ENCODE data around the gene LARP4. TPM values are rescaled to one million over a fixed set of nuclear protein-coding genes. Genes with fewer than 3 reads are reported as not detected.
A peak's percentile ranks its signal among the peaks of the same experiment; 100 is the strongest.

LARP4 gene
- total RNA-seq, 1 donor from 2014 or later: 64.2 TPM

DNA sequence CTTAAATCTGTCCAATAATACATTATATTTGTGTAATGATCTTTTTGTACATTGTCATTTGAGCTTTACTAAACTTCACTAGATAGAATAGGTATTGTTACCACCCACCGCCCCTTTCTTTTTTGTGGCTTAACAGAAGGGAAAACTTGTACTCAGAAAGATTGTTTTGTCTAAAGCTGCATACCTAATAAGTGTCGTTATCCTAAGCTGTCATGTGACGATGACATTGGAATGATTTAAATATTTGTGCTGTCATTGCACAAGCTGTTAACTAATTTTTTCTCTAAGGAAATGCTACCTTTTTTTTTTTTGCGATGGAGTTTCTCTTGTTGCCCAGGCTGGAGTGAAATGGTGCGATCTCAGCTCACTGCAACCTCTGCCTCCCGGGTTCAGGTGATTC lies 107.7 kb downstream of the LARP4 start:
- Mint-ChIP-seq H3K4me3 (ENCODE audit: low read depth) (no peak overlapping the region), H3K36me3 (ENCODE audit: insufficient read depth) (no peaks in the 10 kb centered on the region), H3K27me3 (no peaks in the 10 kb centered on the region), H3K27ac (no peak overlapping the region), H3K4me1 (ENCODE audit: low read depth) (peaks cover 34% of the 10 kb centered on the region), H3K9me3 (ENCODE audit: low read depth) (no peaks in the 10 kb centered on the region)
- DNase-seq (ENCODE audit: low spot score, unreplicated experiment): no peak
- TF ChIP-seq, protein P1, sequence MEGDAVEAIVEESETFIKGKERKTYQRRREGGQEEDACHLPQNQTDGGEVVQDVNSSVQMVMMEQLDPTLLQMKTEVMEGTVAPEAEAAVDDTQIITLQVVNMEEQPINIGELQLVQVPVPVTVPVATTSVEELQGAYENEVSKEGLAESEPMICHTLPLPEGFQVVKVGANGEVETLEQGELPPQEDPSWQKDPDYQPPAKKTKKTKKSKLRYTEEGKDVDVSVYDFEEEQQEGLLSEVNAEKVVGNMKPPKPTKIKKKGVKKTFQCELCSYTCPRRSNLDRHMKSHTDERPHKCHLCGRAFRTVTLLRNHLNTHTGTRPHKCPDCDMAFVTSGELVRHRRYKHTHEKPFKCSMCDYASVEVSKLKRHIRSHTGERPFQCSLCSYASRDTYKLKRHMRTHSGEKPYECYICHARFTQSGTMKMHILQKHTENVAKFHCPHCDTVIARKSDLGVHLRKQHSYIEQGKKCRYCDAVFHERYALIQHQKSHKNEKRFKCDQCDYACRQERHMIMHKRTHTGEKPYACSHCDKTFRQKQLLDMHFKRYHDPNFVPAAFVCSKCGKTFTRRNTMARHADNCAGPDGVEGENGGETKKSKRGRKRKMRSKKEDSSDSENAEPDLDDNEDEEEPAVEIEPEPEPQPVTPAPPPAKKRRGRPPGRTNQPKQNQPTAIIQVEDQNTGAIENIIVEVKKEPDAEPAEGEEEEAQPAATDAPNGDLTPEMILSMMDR (IDR thresholded peaks at IDR 0.05; ENCODE audit: unreplicated experiment): no peak

DNA sequence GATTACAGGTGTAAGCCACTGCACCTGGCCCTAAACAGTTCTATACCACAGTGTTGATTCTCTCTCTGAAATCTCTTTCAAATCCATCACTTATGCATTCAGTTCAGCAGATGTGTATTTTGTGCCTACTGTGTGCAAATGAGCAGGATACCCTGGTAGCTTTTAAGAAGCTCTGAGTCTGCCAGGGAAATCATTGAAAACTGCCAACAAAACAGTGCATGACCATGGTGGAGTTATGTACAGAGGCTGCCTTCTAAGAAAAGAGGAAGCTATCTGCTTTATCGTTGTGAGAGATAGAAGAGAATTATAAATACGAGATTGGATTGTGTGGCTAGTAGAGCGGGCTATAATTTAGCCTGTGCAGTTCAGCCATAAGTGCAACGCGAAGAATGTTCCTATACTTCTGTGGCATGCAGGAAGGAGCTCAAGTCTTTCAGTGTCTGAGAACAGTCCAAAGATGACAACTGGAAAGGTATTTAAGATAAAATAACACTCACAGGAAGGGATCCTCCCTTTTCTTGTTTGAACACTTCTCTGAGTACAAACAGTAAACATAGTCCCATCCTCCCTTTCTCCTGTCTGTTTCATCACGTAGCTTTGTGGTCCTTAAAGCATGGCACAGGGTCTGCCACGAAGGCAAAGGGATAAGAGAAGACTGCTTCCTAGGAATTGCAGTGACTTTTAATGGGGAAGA lies 108.4 kb downstream of the LARP4 start:
- Mint-ChIP-seq H3K27me3 (no peaks in the 10 kb centered on the region), H3K4me1 (ENCODE audit: low read depth) (peaks cover 34% of the 10 kb centered on the region), H3K4me3 (ENCODE audit: low read depth) (no peak overlapping the region), H3K9me3 (ENCODE audit: low read depth) (no peaks in the 10 kb centered on the region), H3K27ac (peak overlapping the region; percentile 43), H3K36me3 (ENCODE audit: insufficient read depth) (no peaks in the 10 kb centered on the region)
- TF ChIP-seq, protein P1 (IDR thresholded peaks at IDR 0.05; ENCODE audit: unreplicated experiment): no peak
- no peak for DNase-seq (ENCODE audit: low spot score, unreplicated experiment)

DNA sequence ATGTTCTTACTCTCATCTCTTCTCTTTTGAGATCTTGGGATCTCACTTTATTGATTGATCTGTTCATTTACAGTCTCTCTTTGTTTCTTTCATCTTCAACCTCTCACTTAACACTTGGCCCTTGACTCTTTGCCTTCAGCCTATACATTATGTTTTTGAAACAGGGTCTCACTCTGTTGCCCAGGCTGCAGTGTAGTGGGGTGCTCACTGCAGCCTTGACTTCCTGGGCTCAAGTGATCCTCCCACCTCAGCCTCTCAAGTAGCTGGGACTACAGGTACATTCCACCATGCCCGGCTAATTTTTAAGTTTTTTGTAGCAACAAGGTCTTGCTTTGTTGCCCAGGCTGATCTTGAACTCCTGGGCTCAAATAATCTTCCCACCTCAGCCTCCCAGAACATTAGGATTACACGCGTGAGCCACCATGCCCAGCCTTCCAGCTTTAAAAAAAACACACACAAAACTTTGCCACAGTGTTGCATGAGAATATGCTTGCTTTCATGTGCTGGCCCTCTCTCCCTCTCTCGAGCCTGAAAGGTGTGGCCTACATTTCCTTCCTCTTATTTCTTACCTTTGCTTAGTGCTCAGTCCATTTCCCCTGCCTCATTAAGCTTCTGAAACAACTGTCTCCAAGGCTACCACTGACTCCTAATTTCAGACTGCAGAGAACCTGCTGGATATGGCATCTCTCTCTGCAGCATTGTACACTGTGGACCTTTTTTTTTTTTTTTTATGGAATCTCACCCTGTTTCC lies 114.0 kb downstream of the LARP4 start:
- Mint-ChIP-seq H3K27me3 (no peaks in the 10 kb centered on the region), H3K9me3 (ENCODE audit: low read depth) (no peaks in the 10 kb centered on the region), H3K27ac (peak overlapping the region; percentile 17), H3K4me3 (ENCODE audit: low read depth) (no peak overlapping the region), H3K36me3 (ENCODE audit: insufficient read depth) (no peaks in the 10 kb centered on the region), H3K4me1 (ENCODE audit: low read depth) (peaks cover 12% of the 10 kb centered on the region)
- no peak for DNase-seq (ENCODE audit: low spot score, unreplicated experiment)
- TF ChIP-seq, protein P1 (IDR thresholded peaks at IDR 0.05; ENCODE audit: unreplicated experiment): no peak

DNA sequence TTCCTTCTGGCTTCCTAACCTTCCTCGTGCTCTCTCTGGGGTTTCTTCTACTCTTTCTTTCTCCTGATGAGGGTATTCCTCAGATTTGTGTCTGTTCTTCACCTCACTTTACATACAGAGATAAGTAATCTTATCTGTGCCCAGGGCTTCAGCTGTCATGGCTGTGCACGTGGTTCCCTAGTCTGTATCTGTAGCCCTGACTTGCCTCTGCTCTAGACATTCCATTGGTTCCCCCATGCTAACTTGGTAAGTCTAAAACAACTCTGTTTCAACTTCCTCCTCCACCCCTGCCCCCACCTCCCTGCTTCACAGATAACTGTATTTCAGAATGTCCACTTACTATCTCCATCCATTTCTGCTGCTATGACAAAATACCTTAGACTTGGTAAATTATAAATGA lies 114.9 kb downstream of the LARP4 start:
- H3K36me3 Mint-ChIP-seq (ENCODE audit: insufficient read depth): no peaks in the 10 kb centered on the region
- no peaks in the 10 kb centered on the region for H3K9me3 Mint-ChIP-seq (ENCODE audit: low read depth)
- H3K27ac Mint-ChIP-seq: no peak overlapping the region

DNA sequence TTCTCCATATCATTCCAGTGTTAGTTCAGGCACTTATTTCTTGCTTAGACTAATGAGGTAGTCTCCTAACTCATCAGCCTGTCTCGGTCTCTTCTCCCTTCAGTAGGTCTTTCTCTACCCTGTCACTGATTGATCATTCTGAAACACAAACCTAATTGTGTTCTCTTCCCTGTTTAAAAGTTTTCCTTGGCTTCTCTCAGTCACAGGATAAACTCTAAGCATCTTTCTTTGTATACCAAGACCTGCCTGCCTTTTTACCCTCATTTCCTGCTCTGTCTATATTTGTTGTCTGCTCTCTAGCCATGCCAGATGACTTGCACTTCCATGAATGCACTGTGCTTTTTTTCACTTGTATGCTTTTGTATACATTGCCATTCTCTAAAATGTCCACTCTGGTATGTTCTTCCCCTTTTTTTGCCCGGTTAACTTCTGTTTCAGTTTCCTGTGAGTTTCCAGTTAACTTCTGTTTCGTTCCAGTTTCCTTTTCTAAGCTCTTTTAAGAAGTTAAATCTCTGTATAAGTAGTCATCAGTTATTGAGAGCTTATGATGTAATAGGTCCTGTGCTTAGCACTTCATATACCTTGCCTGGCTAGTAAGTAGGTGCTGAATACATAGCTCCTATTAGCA lies 116.8 kb downstream of the LARP4 start:
- no peak for DNase-seq (ENCODE audit: low spot score, unreplicated experiment)
- TF ChIP-seq, protein P1 (IDR thresholded peaks at IDR 0.05; ENCODE audit: unreplicated experiment): no peak
- Mint-ChIP-seq H3K36me3 (ENCODE audit: insufficient read depth) (peaks cover 4% of the 10 kb centered on the region), H3K27me3 (no peaks in the 10 kb centered on the region), H3K4me1 (ENCODE audit: low read depth) (peaks cover 9% of the 10 kb centered on the region), H3K9me3 (ENCODE audit: low read depth) (no peaks in the 10 kb centered on the region), H3K27ac (no peak overlapping the region), H3K4me3 (ENCODE audit: low read depth) (no peak overlapping the region)

More for the DNA sequence above, 114.9 kb downstream of the LARP4 start:
- TF ChIP-seq, protein P1 (IDR thresholded peaks at IDR 0.05; ENCODE audit: unreplicated experiment): no peak
- Mint-ChIP-seq H3K4me3 (ENCODE audit: low read depth) (no peak overlapping the region), H3K4me1 (ENCODE audit: low read depth) (peaks cover 9% of the 10 kb centered on the region), H3K27me3 (no peaks in the 10 kb centered on the region)
- DNase-seq (ENCODE audit: low spot score, unreplicated experiment): no peak

All from progenitor cell of endocrine pancreas (in vitro differentiated cells).